ENCODE data around the gene HEXIM1.

- TF ChIP-seq CTCF (IDR thresholded peaks at IDR 0.05; ENCODE audit: poor library complexity) (no peak), EZH2 (IDR thresholded peaks at IDR 0.05; ENCODE audit: borderline replicate concordance) (no peak)
These were observed 22.8 kb upstream of the HEXIM1 start for GRCh38 chr17:45125509-45125908.

All from hepatocyte (in vitro differentiated cells).